Stimulated activated CD8-positive, alpha-beta memory T cell treated with anti-CD3 and anti-CD28 coated beads, Interleukin-15, amount 100 ng/mL, for 48 hours (primary cell): Measurements from ENCODE around the gene ZCCHC14.
A peak's percentile ranks its signal among the peaks of the same experiment; 100 is the strongest.
"Not testable (repeated sequence)": the region's sequence is repeated elsewhere in the genome, so short reads cannot be mapped to it uniquely, and the experiment has no call there.

Source experiments
- DNase-seq, 2 donors: peaks; one replicate each; pipeline ENCODE4 v3.0.0-alpha.2; 2020; ENCODE audit warnings: low read depth in 2 of 2

The ZCCHC14 gene

DNA sequence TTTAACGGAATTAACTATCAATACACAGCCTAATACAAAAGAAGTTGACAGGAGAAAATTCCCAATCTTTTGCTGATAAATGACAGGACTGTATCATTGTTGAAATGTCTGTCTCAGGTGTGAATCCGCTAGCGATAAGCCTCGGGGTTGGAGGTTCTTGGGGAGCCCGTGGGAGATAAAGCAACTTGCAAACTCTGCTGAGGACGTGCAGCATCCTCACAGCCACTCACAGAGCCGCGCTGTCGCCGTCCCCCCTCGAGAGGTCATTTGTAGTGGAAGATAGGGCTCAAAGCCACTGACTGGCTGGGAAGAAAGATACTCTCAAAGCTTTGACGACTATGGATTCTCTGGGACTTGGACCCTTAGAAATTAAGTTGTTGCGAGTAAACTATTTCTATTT, 83.7 kb downstream of the ZCCHC14 start:
- DNase-seq = no peak

DNA sequence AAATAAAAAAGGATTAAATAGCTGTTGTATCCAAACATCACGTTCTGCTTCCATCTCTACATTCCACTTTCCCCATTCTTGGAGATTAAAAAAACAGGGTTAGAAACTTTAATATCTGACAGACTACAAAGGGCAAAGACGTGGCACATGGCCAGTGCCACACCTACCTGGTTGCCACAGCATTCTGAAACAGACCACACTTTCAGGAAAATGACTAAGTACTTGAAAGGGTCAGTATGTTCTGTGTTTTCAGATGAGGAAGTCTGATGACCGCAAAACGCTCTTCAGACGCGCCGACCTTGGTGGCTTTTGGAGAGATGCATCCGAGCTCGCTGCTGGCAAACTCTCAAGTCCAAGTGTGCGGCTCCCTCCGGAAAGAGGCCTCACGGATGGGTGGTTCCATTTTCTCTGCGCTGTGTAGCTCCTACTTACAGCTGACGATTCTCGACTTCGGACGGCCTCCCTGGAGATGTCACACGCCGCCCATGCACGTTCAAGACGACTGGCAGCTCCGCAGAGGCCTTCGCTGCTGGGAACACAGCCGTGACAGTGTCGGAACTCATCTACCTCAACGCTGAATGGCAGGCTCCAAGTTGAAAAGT, 85.2 kb downstream of the ZCCHC14 start:
- DNase-seq = no peak

GRCh38 chr16:87406495-87407088, 86.2 kb downstream of the ZCCHC14 start:
- no peak for DNase-seq

DNA sequence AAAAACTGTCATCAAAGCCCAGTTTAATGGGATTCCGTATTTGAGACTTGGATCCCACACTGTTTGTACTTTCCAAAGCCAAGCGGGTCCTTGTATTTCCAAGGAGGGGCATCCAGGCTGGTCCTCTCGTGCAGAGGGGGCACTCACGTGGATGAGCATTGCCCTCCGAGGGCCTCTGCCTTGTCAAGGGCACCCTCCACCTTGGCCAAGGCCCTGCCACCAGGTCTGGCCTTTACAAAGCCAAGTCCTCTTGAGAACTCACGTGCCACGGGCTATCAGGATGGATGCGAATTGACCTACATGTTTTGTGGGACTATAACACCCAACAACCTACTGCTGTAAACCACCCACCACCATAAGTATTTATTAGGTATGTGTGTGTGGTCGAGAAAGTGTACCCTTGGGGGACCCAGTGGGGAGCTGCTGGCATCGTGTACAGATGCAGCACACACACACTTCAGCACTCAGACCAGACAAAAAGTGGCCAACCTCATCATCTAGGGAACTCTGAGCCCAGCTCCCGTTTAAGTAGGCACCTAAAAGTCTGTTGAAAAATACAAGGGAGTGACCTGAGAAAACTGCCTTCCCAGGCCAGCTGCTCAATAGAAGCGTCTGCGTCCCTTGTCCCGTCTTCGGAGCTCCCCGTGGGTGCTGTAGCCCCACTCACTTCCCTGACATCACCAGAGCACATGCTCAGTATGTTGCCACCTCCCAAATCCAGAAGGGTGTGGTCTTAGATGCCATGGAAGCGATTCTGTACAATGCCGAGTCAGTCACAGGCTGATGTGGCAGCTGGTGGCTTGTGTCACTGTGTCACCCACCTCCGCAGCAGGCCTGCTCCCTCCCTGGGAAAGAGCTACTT, 87.8 kb downstream of the ZCCHC14 start:
- DNase-seq = no peak

DNA sequence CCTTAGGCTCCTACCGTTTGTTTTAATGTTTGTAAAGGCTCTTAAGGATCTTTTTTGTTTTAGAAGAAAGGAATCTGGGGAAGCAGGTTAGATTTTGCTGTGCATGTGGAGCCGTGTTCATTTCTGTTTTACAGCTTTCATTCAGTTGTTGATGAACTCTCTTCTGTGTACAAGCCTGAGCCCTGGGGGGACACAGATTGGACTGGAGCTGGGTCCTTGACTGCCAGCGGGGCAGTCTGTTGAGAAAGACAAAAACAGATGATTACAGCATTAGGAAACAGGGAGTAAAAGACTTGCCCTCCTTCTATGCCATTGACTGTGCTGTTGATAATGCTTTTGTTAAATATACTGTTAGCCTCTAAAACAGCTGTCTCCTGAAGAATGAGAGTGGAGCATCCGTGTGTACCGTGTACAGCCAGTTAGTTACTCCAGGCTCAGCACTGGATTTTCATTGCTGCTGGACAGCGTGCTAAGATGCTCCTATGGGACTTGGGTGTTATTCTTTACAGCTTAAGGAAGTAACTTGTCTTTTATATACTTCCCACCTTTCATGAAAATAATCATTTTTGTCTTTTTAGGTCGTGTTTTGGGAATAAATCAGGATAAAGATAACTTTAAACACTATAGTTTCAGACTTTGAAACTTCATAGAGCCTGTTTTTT, 97.5 kb downstream of the ZCCHC14 start:
- DNase-seq = no peak

GRCh38 chr16:87393680-87394055, 99.2 kb downstream of the ZCCHC14 start:
- no peak for DNase-seq

GRCh38 chr16:87392821-87393679, 99.8 kb downstream of the ZCCHC14 start:
- peak; percentile 25 to 35 for DNase-seq

DNA sequence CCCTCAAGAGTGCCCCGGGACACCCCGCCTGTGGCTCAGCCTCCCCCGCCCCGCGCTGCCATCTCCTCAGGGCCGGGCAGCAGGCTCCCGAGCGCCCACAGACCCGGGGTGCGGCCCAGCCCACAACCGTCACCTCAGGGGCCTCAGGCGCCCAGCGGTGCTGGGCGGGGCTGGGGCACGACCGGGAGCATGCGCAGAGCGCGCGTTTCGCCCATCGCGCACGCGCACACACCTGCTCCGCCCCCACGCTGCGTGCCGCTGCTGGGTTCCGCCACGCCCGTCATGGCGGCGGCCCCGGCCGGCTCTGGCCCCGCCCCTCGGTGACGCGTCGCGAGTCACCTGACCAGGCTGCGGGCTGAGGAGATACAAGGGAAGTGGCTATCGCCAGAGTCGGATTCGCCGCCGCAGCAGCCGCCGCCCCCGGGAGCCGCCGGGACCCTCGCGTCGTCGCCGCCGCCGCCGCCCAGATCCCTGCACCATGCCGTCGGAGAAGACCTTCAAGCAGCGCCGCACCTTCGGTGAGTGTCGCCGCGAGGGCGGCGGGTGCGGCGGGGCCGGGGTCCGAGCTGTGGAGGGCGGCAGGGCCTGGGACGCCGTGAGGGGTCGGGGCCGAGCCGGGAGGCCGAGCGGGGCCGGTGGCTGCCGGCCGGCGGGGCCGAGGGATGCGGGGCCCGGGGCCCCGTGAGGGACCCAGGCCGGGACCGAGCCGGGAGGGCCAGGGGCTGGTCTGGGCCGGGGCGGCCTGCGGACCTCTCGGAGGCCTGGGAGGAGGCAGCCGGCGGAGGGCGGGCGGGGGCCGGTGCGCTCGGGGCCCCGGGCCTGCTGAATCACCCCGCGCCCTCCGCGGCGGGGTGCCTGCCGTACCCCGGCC, 100.6 kb downstream of the ZCCHC14 start, which contains the start of gene MAP1LC3B:
TSS of gene MAP1LC3B (plus strand) at position 387 of the 871 bp plus-strand sequence. CDS start at position 479, 92 bp downstream.
- DNase-seq = peak; percentile 98

GRCh38 chr16:87391324-87391949, 101.4 kb downstream of the ZCCHC14 start:
- no peak for DNase-seq

DNA sequence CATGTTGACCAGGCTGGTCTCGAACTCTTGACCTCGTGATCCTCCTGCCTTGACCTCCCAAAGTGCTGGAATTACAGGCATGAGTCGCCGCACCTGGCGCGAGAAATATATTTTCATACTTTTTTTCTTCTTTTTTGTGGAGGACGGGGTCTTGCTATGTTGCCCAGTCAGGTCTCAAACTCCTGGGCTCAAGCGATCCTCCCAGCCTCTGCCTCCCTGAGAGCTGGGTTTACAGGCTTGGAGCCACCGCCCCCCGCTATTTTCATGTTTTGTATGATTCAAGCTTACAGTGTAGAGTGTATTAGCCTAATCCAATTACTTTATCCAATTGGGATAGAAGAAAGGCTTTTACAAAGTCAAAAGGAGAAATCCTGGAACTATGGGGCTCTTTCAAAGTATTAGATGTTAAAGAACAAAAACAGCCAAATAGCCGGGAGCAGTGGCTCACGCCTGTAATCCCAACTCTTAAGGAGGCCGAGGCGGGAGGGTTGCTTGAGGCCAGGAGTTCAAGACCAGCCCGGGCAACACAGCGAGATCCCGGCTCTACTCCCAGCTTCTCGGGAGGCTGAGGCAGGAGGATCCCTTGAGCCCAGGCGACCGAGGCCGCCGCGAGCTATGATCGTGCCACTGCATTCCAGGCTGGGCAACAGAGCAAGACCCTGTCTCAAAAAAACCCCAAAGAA, 102.0 kb downstream of the ZCCHC14 start:
- no peak for DNase-seq

DNA sequence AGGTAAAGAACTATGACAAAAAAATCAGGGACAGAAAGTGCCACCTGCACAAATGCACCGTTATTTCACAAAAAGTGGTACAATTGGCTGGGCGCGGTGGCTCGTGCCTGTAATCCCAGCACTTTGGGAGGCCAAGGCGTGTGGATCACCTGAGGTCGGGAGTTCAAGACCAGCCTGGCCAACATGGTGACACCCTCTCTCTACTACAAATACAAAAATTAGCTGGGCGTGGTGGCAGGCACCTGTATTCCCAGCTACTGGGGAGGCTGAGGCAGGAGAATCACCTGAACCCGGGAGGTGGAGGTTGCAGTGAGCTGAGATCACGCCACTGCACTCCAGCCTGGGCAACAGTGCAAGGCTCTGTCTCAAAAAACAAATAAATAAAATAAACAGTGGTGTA, 102.9 kb downstream of the ZCCHC14 start:
- DNase-seq = not testable (repeated sequence)

DNA sequence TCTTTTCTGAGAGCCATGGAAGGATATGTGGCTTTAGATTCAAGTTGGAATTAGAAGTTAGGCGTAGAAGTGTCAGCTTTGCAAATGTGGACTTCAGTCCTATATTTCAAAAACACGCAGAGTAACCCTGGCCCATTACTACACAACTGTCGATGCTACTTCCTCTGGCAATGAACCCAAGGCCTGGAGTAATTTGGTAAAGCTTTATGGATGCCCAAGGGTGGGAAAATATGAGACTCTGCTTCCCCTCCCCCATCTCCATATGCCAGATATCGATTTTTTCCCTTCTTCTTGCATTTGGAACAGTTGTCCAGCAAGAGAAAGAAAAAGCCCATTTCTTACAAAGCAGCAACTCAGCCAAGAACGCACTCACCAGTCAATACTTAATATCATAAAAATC, 103.6 kb downstream of the ZCCHC14 start:
- no peak for DNase-seq

- no peak for DNase-seq
These were observed 104.0 kb downstream of the ZCCHC14 start for GRCh38 chr16:87388818-87389134.

DNA sequence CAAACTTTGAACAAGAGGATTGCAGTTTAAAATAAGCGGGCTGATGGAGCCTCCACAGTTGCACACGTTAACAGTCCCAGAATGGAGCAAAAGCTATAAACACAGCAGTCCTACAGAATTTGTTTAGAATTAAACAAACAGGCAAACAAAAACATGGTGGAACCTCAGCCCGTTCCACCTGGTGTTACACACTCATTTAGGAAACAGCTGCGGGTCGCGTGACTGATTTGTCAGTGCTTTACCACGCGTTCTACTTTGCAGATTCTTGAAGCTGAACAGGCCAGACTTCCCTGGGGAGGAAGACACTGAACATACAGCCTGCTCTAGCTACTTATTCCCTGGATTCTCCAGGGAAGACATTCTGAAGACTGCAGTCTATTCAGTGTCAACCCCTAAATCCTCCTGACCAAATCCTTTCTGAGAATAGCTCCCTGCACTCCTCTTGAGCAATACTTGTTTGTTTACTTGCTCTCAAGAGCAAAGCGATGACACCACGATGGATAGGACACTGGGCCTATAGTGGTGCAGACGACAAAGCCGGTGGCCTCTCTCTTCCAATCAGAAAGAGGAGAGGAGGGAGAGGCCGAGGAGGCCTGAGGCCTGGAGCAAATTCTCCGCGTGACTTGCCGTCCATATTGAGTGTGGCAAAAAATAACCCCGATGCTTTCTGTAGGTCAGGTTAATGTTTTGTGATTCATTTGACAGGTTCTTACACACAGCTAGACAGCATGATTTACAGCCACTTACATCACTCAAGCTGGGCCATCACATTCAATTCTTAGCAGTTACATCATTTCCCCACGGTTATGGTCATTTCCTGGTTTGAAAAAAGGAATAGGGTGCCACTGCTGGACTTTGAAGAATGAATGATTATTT, 104.6 kb downstream of the ZCCHC14 start:
- peak; percentile 77 to 83 for DNase-seq

GRCh38 chr16:87384875-87385167, 108.0 kb downstream of the ZCCHC14 start:
- DNase-seq = not testable (repeated sequence)

DNA sequence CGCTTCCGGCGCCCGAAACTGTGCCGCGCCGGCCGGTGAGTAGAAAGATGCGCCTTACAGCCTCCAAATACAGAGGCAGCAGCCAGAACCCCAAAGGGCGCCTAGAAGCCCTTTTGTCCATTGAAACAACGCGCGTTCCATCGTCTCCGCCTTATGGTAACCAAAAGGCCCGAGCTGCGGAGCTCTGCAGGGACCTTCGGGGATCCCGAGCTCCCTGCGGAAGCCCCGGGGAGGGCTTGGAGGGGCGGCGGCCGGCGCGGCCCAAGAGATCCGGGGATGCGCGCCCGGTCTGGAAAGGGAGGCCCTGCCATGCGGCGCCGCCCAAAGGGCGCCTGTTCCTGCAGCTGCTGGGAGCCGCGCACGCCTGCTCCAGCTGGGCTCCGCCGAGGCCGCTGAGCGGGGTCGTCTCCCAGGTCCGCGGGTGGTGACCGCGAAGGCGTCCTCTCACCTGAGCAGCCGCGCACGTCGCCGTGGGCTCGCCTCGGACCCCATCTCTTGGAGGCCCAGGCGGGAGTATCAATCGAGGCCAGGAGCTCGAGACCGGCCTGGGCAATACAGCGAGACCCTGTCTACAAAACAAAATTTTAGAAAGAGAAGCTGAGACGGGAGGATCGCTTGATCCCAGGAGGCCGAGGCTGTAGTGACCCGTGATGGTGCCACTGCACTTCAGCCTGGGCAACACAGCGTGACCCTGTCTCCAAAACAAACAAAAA, 108.5 kb downstream of the ZCCHC14 start:
- peak; percentile 26 to 32 for DNase-seq

GRCh38 chr16:87383505-87384161, 109.2 kb downstream of the ZCCHC14 start, which contains the start of gene FBXO31:
TSS of gene FBXO31 (minus strand) at chr16:87383776. CDS start at chr16:87383744, 32 bp downstream.
- peak; percentile 81 to 83 for DNase-seq
